ENCODE data around the gene C1GALT1. TPM values are rescaled to one million over a fixed set of nuclear protein-coding genes. Genes with fewer than 3 reads are reported as not detected.

The C1GALT1 gene
- total RNA-seq, 3 donors from 2014 or later, result 39.7 to 42.0 (median 40.4) TPM

GRCh38 chr7:7272294-7272693 lies 90.0 kb downstream of the C1GALT1 start:
- no peaks in the 10 kb centered on the region for H3K36me3 Mint-ChIP-seq (ENCODE audit: insufficient read depth)
- H3K27me3 Mint-ChIP-seq (ENCODE audit: low read depth), result peaks cover 1% of the 10 kb centered on the region
- H3K9me3 Mint-ChIP-seq, result no peaks in the 10 kb centered on the region
- H3K4me3 Mint-ChIP-seq, result no peak overlapping the region
- no peak for ATAC-seq
- no peaks in the 10 kb centered on the region for H3K4me1 Mint-ChIP-seq (ENCODE audit: low read depth)
- no peak for DNase-seq

- Mint-ChIP-seq H3K27me3 (ENCODE audit: low read depth) (peaks cover 1% of the 10 kb centered on the region), H3K36me3 (ENCODE audit: insufficient read depth) (no peaks in the 10 kb centered on the region), H3K4me3 (no peak overlapping the region), H3K9me3 (no peaks in the 10 kb centered on the region), H3K4me1 (ENCODE audit: low read depth) (no peaks in the 10 kb centered on the region)
- DNase-seq, result no peak
- no peak for ATAC-seq
These were observed 92.4 kb downstream of the C1GALT1 start for GRCh38 chr7:7274782-7275181.

- ATAC-seq, result no peak
- Mint-ChIP-seq H3K27me3 (ENCODE audit: low read depth) (peaks cover 5% of the 10 kb centered on the region), H3K4me3 (no peak overlapping the region), H3K36me3 (ENCODE audit: insufficient read depth) (no peaks in the 10 kb centered on the region), H3K4me1 (ENCODE audit: low read depth) (no peaks in the 10 kb centered on the region), H3K9me3 (no peaks in the 10 kb centered on the region)
- no peak for DNase-seq
These were observed 93.8 kb downstream of the C1GALT1 start for GRCh38 chr7:7276161-7276560.

GRCh38 chr7:7290429-7291122 lies 108.2 kb downstream of the C1GALT1 start:
- DNase-seq, result no peak
- no peaks in the 10 kb centered on the region for H3K27me3 Mint-ChIP-seq (ENCODE audit: low read depth)
- peaks cover 5% of the 10 kb centered on the region for H3K9me3 Mint-ChIP-seq
- ATAC-seq, result no peak
- no peaks in the 10 kb centered on the region for H3K4me1 Mint-ChIP-seq (ENCODE audit: low read depth)
- H3K4me3 Mint-ChIP-seq, result no peak overlapping the region
- no peaks in the 10 kb centered on the region for H3K36me3 Mint-ChIP-seq (ENCODE audit: insufficient read depth)

- no peak for DNase-seq
- Mint-ChIP-seq H3K4me3 (no peak overlapping the region), H3K36me3 (ENCODE audit: insufficient read depth) (no peaks in the 10 kb centered on the region), H3K4me1 (ENCODE audit: low read depth) (no peaks in the 10 kb centered on the region), H3K27me3 (ENCODE audit: low read depth) (no peaks in the 10 kb centered on the region), H3K9me3 (no peaks in the 10 kb centered on the region)
- no peak for ATAC-seq
These were observed 109.7 kb downstream of the C1GALT1 start for GRCh38 chr7:7292085-7292484.

- Mint-ChIP-seq H3K4me3 (no peak overlapping the region), H3K36me3 (ENCODE audit: insufficient read depth) (no peaks in the 10 kb centered on the region), H3K4me1 (ENCODE audit: low read depth) (no peaks in the 10 kb centered on the region), H3K9me3 (no peaks in the 10 kb centered on the region), H3K27me3 (ENCODE audit: low read depth) (no peaks in the 10 kb centered on the region)
- DNase-seq (no peak), ATAC-seq (no peak)
These were observed 110.3 kb downstream of the C1GALT1 start for GRCh38 chr7:7292608-7293007.

- ATAC-seq (no peak), DNase-seq (no peak)
- no peaks in the 10 kb centered on the region for H3K9me3 Mint-ChIP-seq
- no peaks in the 10 kb centered on the region for H3K36me3 Mint-ChIP-seq (ENCODE audit: insufficient read depth)
- H3K4me1 Mint-ChIP-seq (ENCODE audit: low read depth), result no peaks in the 10 kb centered on the region
- no peaks in the 10 kb centered on the region for H3K27me3 Mint-ChIP-seq (ENCODE audit: low read depth)
- no peak overlapping the region for H3K4me3 Mint-ChIP-seq
These were observed 110.7 kb downstream of the C1GALT1 start for GRCh38 chr7:7293092-7293491.

- Mint-ChIP-seq H3K36me3 (ENCODE audit: insufficient read depth) (no peaks in the 10 kb centered on the region), H3K9me3 (no peaks in the 10 kb centered on the region), H3K27me3 (ENCODE audit: low read depth) (no peaks in the 10 kb centered on the region), H3K4me3 (no peak overlapping the region), H3K4me1 (ENCODE audit: low read depth) (no peaks in the 10 kb centered on the region)
- no peak for DNase-seq
- ATAC-seq, result no peak
These were observed 112.6 kb downstream of the C1GALT1 start for GRCh38 chr7:7294911-7295310.

Measured in activated T-cell treated with anti-CD3 and anti-CD28 coated beads, Interleukin-2, amount 50 U/mL, for 4 hours (primary cell).